Vagina (tissue), 2 donors: ENCODE data around the gene SHISAL2A.

Experiments
- CTCF ChIP-seq, 3 experiments: fragments of 450-650 bp in 2 of 3; fragments of 200-600 bp in 1 of 3; sonication (generic) in 1 of 3; IDR thresholded peaks; one replicate each; pipeline ENCODE4 v1.5.1; 2017 to 2019; ENCODE audit warnings: antibody characterized with exemption in 3 of 3, mild to moderate bottlenecking in 2 of 3, moderate library complexity in 2 of 3
- POLR2A ChIP-seq, 2 donors: fragments of 450-650 bp; IDR thresholded peaks; one replicate each; pipeline ENCODE4 v1.6.1; 2017; ENCODE audit warnings: antibody characterized with exemption in 2 of 2, mild to moderate bottlenecking in 2 of 2, moderate library complexity in 2 of 2

- TF ChIP-seq CTCF (IDR thresholded peaks at IDR 0.05) (no peak), POLR2A (IDR thresholded peaks at IDR 0.05) (no peak)
Measured at GRCh38 chr1:52640697-52641096, 7.7 kb downstream of the SHISAL2A start.
